ENCODE data around the gene PRELP.

- no peak for TF ChIP-seq GATA3 (IDR thresholded peaks at IDR 0.05; ENCODE audit: low read depth, low read length)
- no peak for TF ChIP-seq GATA2 (IDR thresholded peaks at IDR 0.05; ENCODE audit: low read depth, low read length)
These were observed 33.0 kb downstream of the PRELP start for GRCh38 chr1:203508463-203509073.

All from SH-SY5Y (cell line).